Epithelial cell of esophagus (primary cell): ENCODE measurements around the gene KHDRBS2.

Experiments
- DNase-seq: peaks from one replicate; pipeline ENCODE4 v3.0.0; 2010; ENCODE audit warnings: low read depth
- H3K4me3 ChIP-seq: 2 replicates; pipeline ENCODE4 v1.5.1; 2011; ENCODE audit warnings: mild to moderate bottlenecking, low read length, control low read depth
- CTCF ChIP-seq: IDR thresholded peaks from 2 replicates; pipeline ENCODE4 v1.5.1; 2011; ENCODE audit warnings: low read depth, mild to moderate bottlenecking, low read length, control low read depth, inconsistent platforms; ENCODE audit not compliant: insufficient read depth; ENCODE audit errors: missing control alignments

KHDRBS2 gene

GRCh38 chr6:62042429-62042828 lies 243.6 kb downstream of the KHDRBS2 start:
- DNase-seq = no peak
- H3K4me3 ChIP-seq = no peak overlapping the region
- no peak for TF ChIP-seq CTCF

- H3K4me3 ChIP-seq = no peak overlapping the region
- no peak for DNase-seq
- no peak for TF ChIP-seq CTCF
These were observed 246.4 kb downstream of the KHDRBS2 start for GRCh38 chr6:62039605-62040004.

GRCh38 chr6:62037445-62037844 lies 248.6 kb downstream of the KHDRBS2 start:
- H3K4me3 ChIP-seq = no peak overlapping the region
- no peak for TF ChIP-seq CTCF
- no peak for DNase-seq

GRCh38 chr6:62035952-62036351 lies 250.1 kb downstream of the KHDRBS2 start:
- DNase-seq = no peak
- no peak for TF ChIP-seq CTCF
- no peak overlapping the region for H3K4me3 ChIP-seq

GRCh38 chr6:62013719-62014118 lies 272.3 kb downstream of the KHDRBS2 start:
- no peak overlapping the region for H3K4me3 ChIP-seq
- no peak for TF ChIP-seq CTCF
- no peak for DNase-seq

- no peak for DNase-seq
- no peak for TF ChIP-seq CTCF
- no peak overlapping the region for H3K4me3 ChIP-seq
These were observed 276.6 kb downstream of the KHDRBS2 start for GRCh38 chr6:62009445-62009844.

- DNase-seq = no peak
- H3K4me3 ChIP-seq = no peak overlapping the region
- no peak for TF ChIP-seq CTCF
These were observed 296.4 kb downstream of the KHDRBS2 start for GRCh38 chr6:61989616-61990015.
